Measurements from ENCODE around the gene RPS19BP1.

- TF ChIP-seq ZNF274 (IDR thresholded peaks at IDR 0.05; ENCODE audit: borderline replicate concordance, extremely low read depth, low read length) (no peak), CTCF (IDR thresholded peaks at IDR 0.05; ENCODE audit: control extremely low read depth in 1 of 3, insufficient read depth in 1 of 3, low read depth in 1 of 3, low read length in 3 of 3) (no peak), TEAD4 (IDR thresholded peaks at IDR 0.05; ENCODE audit: low read depth, low read length) (no peak), POLR2A (IDR thresholded peaks at IDR 0.05; ENCODE audit: control extremely low read depth in 1 of 2, low read depth in 2 of 2, low read length in 2 of 2) (no peak), KDM1A (IDR thresholded peaks at IDR 0.05; ENCODE audit: borderline replicate concordance, low read length) (no peak), EP300 (IDR thresholded peaks at IDR 0.05; ENCODE audit: borderline replicate concordance in 1 of 2, low read depth in 2 of 2, low read length in 2 of 2) (no peak), RAD21 (IDR thresholded peaks at IDR 0.05 in 1 of 2, conservative IDR thresholded peaks at IDR 0.05 in 1 of 2; ENCODE audit: low read depth in 2 of 2, low read length in 2 of 2) (no peak), CBX5 (IDR thresholded peaks at IDR 0.05; ENCODE audit: low read depth, low read length) (no peak), HDAC6 (IDR thresholded peaks at IDR 0.05; ENCODE audit: low read depth, low read length) (no peak), RFX5 (IDR thresholded peaks at IDR 0.05; ENCODE audit: borderline replicate concordance, low read depth, low read length) (no peak), SP2 (IDR thresholded peaks at IDR 0.05; ENCODE audit: low read length) (no peak), CTBP2 (IDR thresholded peaks at IDR 0.05; ENCODE audit: borderline replicate concordance, insufficient read depth, insufficient read length, low read length) (no peak)
These were observed 52.0 kb downstream of the RPS19BP1 start for GRCh38 chr22:39480557-39480956.
